Measurements from ENCODE around the gene KLHL7.
A peak's percentile ranks its signal among the peaks of the same experiment; 100 is the strongest.
"Not testable (repeated sequence)": the region's sequence is repeated elsewhere in the genome, so short reads cannot be mapped to it uniquely, and the experiment has no call there.

Gene KLHL7

GRCh38 chr7:23214938-23215337, 109.4 kb downstream of the KLHL7 start:
- no peak for DNase-seq (ENCODE audit: low read depth)
- TF ChIP-seq CTCF (IDR thresholded peaks at IDR 0.05; ENCODE audit: low read depth, low read length) = no peak
- TF ChIP-seq MAX (IDR thresholded peaks at IDR 0.05; ENCODE audit: low read depth, low read length) = no peak
- no peak for TF ChIP-seq POLR2A (IDR thresholded peaks at IDR 0.05; ENCODE audit: extremely low read depth, insufficient read length)
- TF ChIP-seq MYC (IDR thresholded peaks at IDR 0.05; ENCODE audit: low read depth, low read length) = no peak
- no peak overlapping the region for H3K4me3 ChIP-seq (ENCODE audit: low read depth, low read length)

- 0 out of 2 replicates have a peak, but pooled peaks have one; percentile 34 for TF ChIP-seq MAX (IDR thresholded peaks at IDR 0.05; ENCODE audit: low read depth, low read length)
- TF ChIP-seq POLR2A (IDR thresholded peaks at IDR 0.05; ENCODE audit: extremely low read depth, insufficient read length) = no peak
- no peak for TF ChIP-seq CTCF (IDR thresholded peaks at IDR 0.05; ENCODE audit: low read depth, low read length)
- TF ChIP-seq MYC (IDR thresholded peaks at IDR 0.05; ENCODE audit: low read depth, low read length) = no peak
- DNase-seq (ENCODE audit: low read depth) = peak; percentile 67
- no peak overlapping the region for H3K4me3 ChIP-seq (ENCODE audit: low read depth, low read length)
Measured at GRCh38 chr7:23216021-23216420, 110.4 kb downstream of the KLHL7 start.

- no peak for DNase-seq (ENCODE audit: low read depth)
- H3K4me3 ChIP-seq (ENCODE audit: low read depth, low read length) = no peak overlapping the region
- TF ChIP-seq MYC (IDR thresholded peaks at IDR 0.05; ENCODE audit: low read depth, low read length) (no peak), POLR2A (IDR thresholded peaks at IDR 0.05; ENCODE audit: extremely low read depth, insufficient read length) (no peak), CTCF (IDR thresholded peaks at IDR 0.05; ENCODE audit: low read depth, low read length) (no peak), MAX (IDR thresholded peaks at IDR 0.05; ENCODE audit: low read depth, low read length) (no peak)
Measured at GRCh38 chr7:23218196-23218595, 112.6 kb downstream of the KLHL7 start.

GRCh38 chr7:23220690-23221305, 115.2 kb downstream of the KLHL7 start:
- no peak overlapping the region for H3K4me3 ChIP-seq (ENCODE audit: low read depth, low read length)
- TF ChIP-seq POLR2A (IDR thresholded peaks at IDR 0.05; ENCODE audit: extremely low read depth, insufficient read length) = no peak
- TF ChIP-seq MAX (IDR thresholded peaks at IDR 0.05; ENCODE audit: low read depth, low read length) = no peak
- DNase-seq (ENCODE audit: low read depth) = no peak

- H3K4me3 ChIP-seq (ENCODE audit: low read depth, low read length) = no peak overlapping the region
- TF ChIP-seq POLR2A (IDR thresholded peaks at IDR 0.05; ENCODE audit: extremely low read depth, insufficient read length) = no peak
- TF ChIP-seq MYC (IDR thresholded peaks at IDR 0.05; ENCODE audit: low read depth, low read length) = no peak
- TF ChIP-seq CTCF (IDR thresholded peaks at IDR 0.05; ENCODE audit: low read depth, low read length) = no peak
- TF ChIP-seq MAX (IDR thresholded peaks at IDR 0.05; ENCODE audit: low read depth, low read length) = no peak
- no peak for DNase-seq (ENCODE audit: low read depth)
Measured at GRCh38 chr7:23222439-23223030, 117.0 kb downstream of the KLHL7 start.

- DNase-seq (ENCODE audit: low read depth); H3K4me3 ChIP-seq (ENCODE audit: low read depth, low read length): not testable (repeated sequence)
Measured at GRCh38 chr7:23224364-23224763, 118.8 kb downstream of the KLHL7 start.

All from NB4 (cell line).